ENCODE data around the gene C1orf115.

C1orf115 gene

GRCh38 chr1:220730486-220730885, 40.3 kb downstream of the C1orf115 start:
- H3K4me3 ChIP-seq (replicated peaks; ENCODE audit: insufficient read depth, low read length) = no peak overlapping the region
- no peak overlapping the region for H3K27ac ChIP-seq (replicated peaks)
- TF ChIP-seq SPI1 (IDR thresholded peaks at IDR 0.05; ENCODE audit: borderline replicate concordance, low read depth) = no peak
- DNase-seq (ENCODE audit: low read depth in 1 of 2, low spot score in 1 of 2) = no peak
- no peaks in the 10 kb centered on the region for H3K27me3 ChIP-seq (ENCODE audit: insufficient read depth, poor library complexity, severe bottlenecking)

- TF ChIP-seq REST (IDR thresholded peaks at IDR 0.05; ENCODE audit: insufficient replicate concordance, low read depth) (no peak), SPI1 (IDR thresholded peaks at IDR 0.05; ENCODE audit: borderline replicate concordance, low read depth) (no peak), CTCF (IDR thresholded peaks at IDR 0.05; ENCODE audit: insufficient read depth, low read length) (no peak), GABPA (IDR thresholded peaks at IDR 0.05; ENCODE audit: low read depth) (no peak), POLR2AphosphoS5 (IDR thresholded peaks at IDR 0.05; ENCODE audit: low read depth) (no peak)
- DNase-seq (ENCODE audit: low read depth in 1 of 2, low spot score in 1 of 2) = no peak
- H3K4me3 ChIP-seq (replicated peaks; ENCODE audit: insufficient read depth, low read length) = no peak overlapping the region
- no peak overlapping the region for H3K27ac ChIP-seq (replicated peaks)
- H3K27me3 ChIP-seq (ENCODE audit: insufficient read depth, poor library complexity, severe bottlenecking) = no peaks in the 10 kb centered on the region
Measured at GRCh38 chr1:220732137-220732536, 42.0 kb downstream of the C1orf115 start.

- no peak for DNase-seq (ENCODE audit: low read depth in 1 of 2, low spot score in 1 of 2)
- Histone ChIP-seq H3K4me3 (replicated peaks; ENCODE audit: insufficient read depth, low read length) (no peak overlapping the region), H3K27ac (replicated peaks) (no peak overlapping the region), H3K27me3 (ENCODE audit: insufficient read depth, poor library complexity, severe bottlenecking) (no peaks in the 10 kb centered on the region)
- TF ChIP-seq POLR2AphosphoS5 (IDR thresholded peaks at IDR 0.05; ENCODE audit: low read depth) (no peak), GABPA (IDR thresholded peaks at IDR 0.05; ENCODE audit: low read depth) (no peak), REST (IDR thresholded peaks at IDR 0.05; ENCODE audit: insufficient replicate concordance, low read depth) (no peak), CTCF (IDR thresholded peaks at IDR 0.05; ENCODE audit: insufficient read depth, low read length) (no peak), SPI1 (IDR thresholded peaks at IDR 0.05; ENCODE audit: borderline replicate concordance, low read depth) (no peak)
Measured at GRCh38 chr1:220732621-220733020, 42.5 kb downstream of the C1orf115 start.

GRCh38 chr1:220733086-220733601, 43.0 kb downstream of the C1orf115 start:
- no peak overlapping the region for H3K27ac ChIP-seq (replicated peaks)
- H3K4me3 ChIP-seq (replicated peaks; ENCODE audit: insufficient read depth, low read length) = no peak overlapping the region
- TF ChIP-seq CTCF (IDR thresholded peaks at IDR 0.05; ENCODE audit: insufficient read depth, low read length) = peak; percentile 75
- TF ChIP-seq REST (IDR thresholded peaks at IDR 0.05; ENCODE audit: insufficient replicate concordance, low read depth) = no peak
- no peak for TF ChIP-seq POLR2AphosphoS5 (IDR thresholded peaks at IDR 0.05; ENCODE audit: low read depth)
- TF ChIP-seq SPI1 (IDR thresholded peaks at IDR 0.05; ENCODE audit: borderline replicate concordance, low read depth) = peak; percentile 62; the same call in 1 of the 2 replicates
- peak; percentile 63; the same call in 1 of the 2 replicates for TF ChIP-seq GABPA (IDR thresholded peaks at IDR 0.05; ENCODE audit: low read depth)
- peak; percentile 77 to 86 for DNase-seq (ENCODE audit: low read depth in 1 of 2, low spot score in 1 of 2)
- no peaks in the 10 kb centered on the region for H3K27me3 ChIP-seq (ENCODE audit: insufficient read depth, poor library complexity, severe bottlenecking)
